Spleen (tissue), 7 donors: Measurements from ENCODE around the gene LAMC1.

Source experiments
- POLR2A ChIP-seq, 3 donors: fragments of 450-650 bp; IDR thresholded peaks; one replicate each; pipeline ENCODE4 v1.5.1; 2017; ENCODE audit warnings: antibody characterized with exemption in 3 of 3, mild to moderate bottlenecking in 1 of 3
- POLR2AphosphoS5 ChIP-seq, 3 donors: sonication (generic); formaldehyde crosslinking; IDR thresholded peaks; one replicate each; pipeline ENCODE4 v1.5.1; 2017; ENCODE audit warnings: antibody characterized with exemption in 3 of 3
- TF ChIP-seq, protein P1 (sequence below), 11 experiments: fragments of 200-600 bp in 7 of 11; fragments of 450-650 bp in 4 of 11; sonication (generic) in 4 of 11; IDR thresholded peaks in 8 of 11; conservative IDR thresholded peaks in 3 of 11; 1 replicate in 7 of 11; 2 replicates in 4 of 11; pipeline versions ENCODE4 v1.4.0 to v1.8.0; 2016 to 2021; ENCODE audit warnings: antibody characterized with exemption in 11 of 11, inconsistent platforms in 4 of 11, mild to moderate bottlenecking in 1 of 11
- donor health status: DM: no; HTN: no; CAD: no; lungs with moderate emphysema.
- donor health status: DM: no; HTN: no; CAD: no.
- donor health status: DM: no; HTN: no; CAD: no.

DNA sequence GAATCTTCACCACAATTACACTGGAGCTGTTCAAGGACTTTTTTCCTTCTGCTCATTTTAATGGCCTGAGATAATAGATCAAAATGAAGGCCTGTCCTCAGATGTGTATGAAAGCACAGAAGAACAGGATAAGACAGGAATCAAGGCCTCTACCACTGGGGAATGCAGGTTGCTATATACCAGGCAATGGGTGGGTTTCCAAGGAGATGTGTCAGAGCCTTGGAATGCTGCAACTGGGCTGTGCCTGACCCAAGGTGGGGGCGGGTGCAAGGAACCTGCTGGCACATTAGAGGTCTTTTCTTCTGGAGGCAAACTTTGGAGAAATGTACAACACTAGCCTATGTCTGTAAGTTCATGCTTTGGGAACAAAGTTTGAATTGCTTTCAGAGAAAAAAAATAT is 141.1 kb downstream of the LAMC1 start:
- TF ChIP-seq, protein P1, sequence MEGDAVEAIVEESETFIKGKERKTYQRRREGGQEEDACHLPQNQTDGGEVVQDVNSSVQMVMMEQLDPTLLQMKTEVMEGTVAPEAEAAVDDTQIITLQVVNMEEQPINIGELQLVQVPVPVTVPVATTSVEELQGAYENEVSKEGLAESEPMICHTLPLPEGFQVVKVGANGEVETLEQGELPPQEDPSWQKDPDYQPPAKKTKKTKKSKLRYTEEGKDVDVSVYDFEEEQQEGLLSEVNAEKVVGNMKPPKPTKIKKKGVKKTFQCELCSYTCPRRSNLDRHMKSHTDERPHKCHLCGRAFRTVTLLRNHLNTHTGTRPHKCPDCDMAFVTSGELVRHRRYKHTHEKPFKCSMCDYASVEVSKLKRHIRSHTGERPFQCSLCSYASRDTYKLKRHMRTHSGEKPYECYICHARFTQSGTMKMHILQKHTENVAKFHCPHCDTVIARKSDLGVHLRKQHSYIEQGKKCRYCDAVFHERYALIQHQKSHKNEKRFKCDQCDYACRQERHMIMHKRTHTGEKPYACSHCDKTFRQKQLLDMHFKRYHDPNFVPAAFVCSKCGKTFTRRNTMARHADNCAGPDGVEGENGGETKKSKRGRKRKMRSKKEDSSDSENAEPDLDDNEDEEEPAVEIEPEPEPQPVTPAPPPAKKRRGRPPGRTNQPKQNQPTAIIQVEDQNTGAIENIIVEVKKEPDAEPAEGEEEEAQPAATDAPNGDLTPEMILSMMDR (IDR thresholded peaks at IDR 0.05 in 8 of 11, conservative IDR thresholded peaks at IDR 0.05 in 3 of 11), result no peak
- TF ChIP-seq POLR2A (IDR thresholded peaks at IDR 0.05) (no peak), POLR2AphosphoS5 (IDR thresholded peaks at IDR 0.05) (no peak)
